Tibial artery (tissue), 4 donors: ENCODE results near the gene RPTOR.

Experiments used
- DNase-seq, 2 donors: peaks; one replicate each; pipeline ENCODE4 v3.0.0-alpha.2; 2019
- H3K27ac ChIP-seq, 2 donors: fragments of 200-600 bp; sonication (generic) in 1 of 2; 1 replicate in 1 of 2; 2 replicates in 1 of 2; pipeline ENCODE4 v1.5.1; 2018 to 2019; ENCODE audit warnings: mild to moderate bottlenecking in 1 of 2
- H3K27me3 ChIP-seq, 2 donors: fragments of 200-600 bp; sonication (generic) in 1 of 2; one replicate each; pipeline versions ENCODE4 v1.5.1 to v1.6.0; 2016 to 2019
- H3K36me3 ChIP-seq, 3 donors: fragments of 200-600 bp; sonication (generic) in 2 of 3; one replicate each; pipeline ENCODE4 v1.5.1; 2016 to 2019; ENCODE audit warnings: mild to moderate bottlenecking in 2 of 3
- H3K4me1 ChIP-seq, 4 donors: fragments of 200-600 bp; sonication (generic) in 2 of 4; 1 replicate in 3 of 4; 2 replicates in 1 of 4; pipeline ENCODE4 v1.5.1; 2016 to 2019
- H3K4me3 ChIP-seq, 2 donors: fragments of 200-600 bp; sonication (generic) in 1 of 2; 1 replicate in 1 of 2; 2 replicates in 1 of 2; pipeline ENCODE4 v1.5.1; 2018 to 2019; ENCODE audit warnings: mild to moderate bottlenecking in 2 of 2
- H3K9me3 ChIP-seq, 3 donors: fragments of 200-600 bp; sonication (generic) in 1 of 3; one replicate each; pipeline ENCODE4 v1.5.1; 2016 to 2019
- intact Hi-C: fragments of 100-400 bp; cut with DNase I; formaldehyde crosslinking; loops from one replicate; pipeline ENCODE4 v1.15.0; 2023; ENCODE audit warnings: low total_unique reads
- TF ChIP-seq, protein P1 (sequence below), 2 experiments: fragments of 200-600 bp in 1 of 2; fragments of 450-650 bp in 1 of 2; IDR thresholded peaks; one replicate each; pipeline ENCODE4 v1.5.1; 2017 to 2019; ENCODE audit warnings: antibody characterized with exemption in 2 of 2, mild to moderate bottlenecking in 1 of 2, moderate library complexity in 1 of 2

Gene RPTOR

DNA sequence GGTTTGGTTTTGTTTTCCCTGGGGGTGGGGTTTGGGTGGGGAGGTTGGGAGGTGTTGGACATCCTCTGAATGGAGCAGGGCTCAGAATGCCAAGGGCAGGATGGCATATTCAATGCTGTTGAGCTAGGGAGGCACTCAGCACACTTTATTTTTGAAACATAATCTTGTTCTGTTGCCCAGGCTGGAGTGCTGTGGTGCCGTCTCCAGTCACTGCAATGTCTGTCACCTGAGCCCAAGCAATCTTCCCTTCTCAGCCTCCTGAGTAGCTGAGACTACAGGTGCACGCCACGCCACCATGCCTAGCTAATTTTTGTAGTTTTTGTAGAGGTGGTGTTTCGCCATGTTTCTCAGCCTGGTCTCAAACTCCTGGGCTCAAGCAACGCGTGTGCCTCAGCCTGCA is 186.1 kb downstream of the RPTOR start:
- TF ChIP-seq, protein P1, sequence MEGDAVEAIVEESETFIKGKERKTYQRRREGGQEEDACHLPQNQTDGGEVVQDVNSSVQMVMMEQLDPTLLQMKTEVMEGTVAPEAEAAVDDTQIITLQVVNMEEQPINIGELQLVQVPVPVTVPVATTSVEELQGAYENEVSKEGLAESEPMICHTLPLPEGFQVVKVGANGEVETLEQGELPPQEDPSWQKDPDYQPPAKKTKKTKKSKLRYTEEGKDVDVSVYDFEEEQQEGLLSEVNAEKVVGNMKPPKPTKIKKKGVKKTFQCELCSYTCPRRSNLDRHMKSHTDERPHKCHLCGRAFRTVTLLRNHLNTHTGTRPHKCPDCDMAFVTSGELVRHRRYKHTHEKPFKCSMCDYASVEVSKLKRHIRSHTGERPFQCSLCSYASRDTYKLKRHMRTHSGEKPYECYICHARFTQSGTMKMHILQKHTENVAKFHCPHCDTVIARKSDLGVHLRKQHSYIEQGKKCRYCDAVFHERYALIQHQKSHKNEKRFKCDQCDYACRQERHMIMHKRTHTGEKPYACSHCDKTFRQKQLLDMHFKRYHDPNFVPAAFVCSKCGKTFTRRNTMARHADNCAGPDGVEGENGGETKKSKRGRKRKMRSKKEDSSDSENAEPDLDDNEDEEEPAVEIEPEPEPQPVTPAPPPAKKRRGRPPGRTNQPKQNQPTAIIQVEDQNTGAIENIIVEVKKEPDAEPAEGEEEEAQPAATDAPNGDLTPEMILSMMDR (IDR thresholded peaks at IDR 0.05), result no peak
- Histone ChIP-seq H3K4me3 (no peak overlapping the region), H3K36me3 (peaks cover 0 to 20% (median 0%) of the 10 kb centered on the region in 3 donors), H3K9me3 (no peaks in the 10 kb centered on the region), H3K27me3 (no peaks in the 10 kb centered on the region), H3K27ac (no peak overlapping the region), H3K4me1 (no peaks in the 10 kb centered on the region)
- DNase-seq, result no peak
- intact Hi-C loops, result no loop called here

DNA sequence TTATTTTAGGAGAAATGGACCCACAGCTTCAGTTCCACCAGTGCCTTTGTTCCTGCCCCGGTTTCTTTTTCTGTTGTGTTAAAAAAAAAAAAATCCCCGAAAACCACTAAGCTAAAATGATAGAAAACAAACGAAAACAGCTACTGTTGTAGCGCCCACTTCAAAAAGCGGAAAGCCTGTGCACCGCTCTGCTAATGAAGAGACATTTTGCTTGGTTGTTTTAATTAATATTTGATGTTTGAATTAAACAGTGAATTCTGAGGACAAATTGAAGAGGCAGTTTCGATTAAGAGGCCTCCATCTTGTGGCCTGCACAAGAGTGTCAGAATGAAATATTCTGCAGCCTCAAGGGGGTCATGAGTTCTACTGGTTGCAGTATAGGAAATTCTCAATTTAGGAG is 186.7 kb downstream of the RPTOR start:
- Histone ChIP-seq H3K36me3 (peaks cover 0 to 20% (median 0%) of the 10 kb centered on the region in 3 donors), H3K4me3 (no peak overlapping the region), H3K4me1 (no peaks in the 10 kb centered on the region), H3K27me3 (no peaks in the 10 kb centered on the region), H3K9me3 (no peaks in the 10 kb centered on the region), H3K27ac (no peak overlapping the region)
- TF ChIP-seq, protein P1 (IDR thresholded peaks at IDR 0.05), result no peak
- intact Hi-C loops, result no loop called here
- no peak for DNase-seq

DNA sequence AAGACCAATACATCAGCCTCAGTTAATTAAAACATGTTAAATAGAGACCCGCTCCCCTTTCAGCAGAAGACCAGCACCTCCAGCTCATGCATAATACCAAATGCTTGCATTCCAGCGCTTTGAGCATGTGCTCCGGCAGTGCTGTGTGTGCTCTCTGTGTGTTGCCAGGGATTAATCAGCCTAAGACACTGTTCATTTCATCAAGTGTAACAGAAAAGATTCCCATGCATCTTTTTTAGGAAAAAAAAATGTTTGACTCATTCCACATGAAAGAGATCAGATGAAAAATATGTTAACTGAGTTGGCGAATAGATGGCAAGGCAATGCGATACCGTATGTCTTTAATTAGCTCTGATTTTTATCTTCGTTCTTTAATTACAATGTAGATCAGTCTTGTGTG is 187.6 kb downstream of the RPTOR start:
- DNase-seq, result no peak
- intact Hi-C loops, result no loop called here
- no peaks in the 10 kb centered on the region for H3K9me3 ChIP-seq
- TF ChIP-seq, protein P1 (IDR thresholded peaks at IDR 0.05), result no peak
- H3K27me3 ChIP-seq, result no peaks in the 10 kb centered on the region
- no peak overlapping the region for H3K4me3 ChIP-seq
- no peaks in the 10 kb centered on the region for H3K4me1 ChIP-seq
- H3K36me3 ChIP-seq, result peaks cover 0 to 24% (median 0%) of the 10 kb centered on the region in 3 donors
- no peak overlapping the region for H3K27ac ChIP-seq

DNA sequence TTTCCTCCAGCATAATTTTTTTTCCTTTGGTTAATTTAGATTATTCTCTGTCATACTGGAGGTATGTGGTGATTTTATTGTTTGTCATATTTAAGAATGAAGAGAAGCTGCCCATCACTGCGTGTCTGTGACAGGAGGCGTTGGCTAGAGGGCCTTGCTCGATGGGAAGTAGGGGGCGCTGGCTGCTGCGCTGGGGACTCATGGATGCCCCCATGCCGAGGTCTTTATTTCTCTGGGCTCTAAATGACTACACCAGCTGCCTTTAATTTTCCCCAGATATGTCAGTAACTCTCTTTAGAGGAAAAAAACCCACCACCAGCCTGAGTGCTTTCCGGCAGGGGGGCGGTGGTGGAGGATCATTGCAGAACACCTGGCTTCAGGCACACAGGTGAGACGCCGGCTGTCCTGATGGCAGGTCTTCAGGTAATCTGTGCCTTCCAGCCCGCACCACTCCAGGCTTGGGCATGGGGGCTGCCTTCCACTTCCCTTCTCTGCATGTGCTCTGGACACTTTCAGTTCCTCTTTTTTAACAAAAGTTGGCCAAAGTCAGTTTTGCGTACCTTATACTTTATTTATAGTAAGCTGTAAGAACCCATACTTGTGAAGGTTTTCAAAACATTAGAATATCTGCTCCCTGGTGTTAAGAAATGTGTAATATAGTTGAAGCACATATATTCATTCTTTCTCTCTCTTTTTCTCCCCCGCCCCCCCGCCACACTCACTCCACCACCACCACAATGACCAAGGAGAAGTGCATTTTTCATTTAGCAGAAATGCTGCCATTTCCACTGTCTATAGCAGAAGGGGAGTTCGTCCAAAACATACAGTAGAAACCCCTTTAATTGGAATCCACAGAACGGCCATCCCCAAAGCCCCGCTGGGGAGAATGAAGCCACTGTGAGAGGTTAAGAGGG is 192.7 kb downstream of the RPTOR start:
- Histone ChIP-seq H3K9me3 (no peaks in the 10 kb centered on the region), H3K36me3 (peaks cover 0 to 21% (median 0%) of the 10 kb centered on the region in 3 donors), H3K4me1 (no peaks in the 10 kb centered on the region), H3K4me3 (no peak overlapping the region), H3K27me3 (no peaks in the 10 kb centered on the region), H3K27ac (no peak overlapping the region)
- no peak for DNase-seq
- intact Hi-C loops, result no loop called here
- TF ChIP-seq, protein P1 (IDR thresholded peaks at IDR 0.05), result no peak

DNA sequence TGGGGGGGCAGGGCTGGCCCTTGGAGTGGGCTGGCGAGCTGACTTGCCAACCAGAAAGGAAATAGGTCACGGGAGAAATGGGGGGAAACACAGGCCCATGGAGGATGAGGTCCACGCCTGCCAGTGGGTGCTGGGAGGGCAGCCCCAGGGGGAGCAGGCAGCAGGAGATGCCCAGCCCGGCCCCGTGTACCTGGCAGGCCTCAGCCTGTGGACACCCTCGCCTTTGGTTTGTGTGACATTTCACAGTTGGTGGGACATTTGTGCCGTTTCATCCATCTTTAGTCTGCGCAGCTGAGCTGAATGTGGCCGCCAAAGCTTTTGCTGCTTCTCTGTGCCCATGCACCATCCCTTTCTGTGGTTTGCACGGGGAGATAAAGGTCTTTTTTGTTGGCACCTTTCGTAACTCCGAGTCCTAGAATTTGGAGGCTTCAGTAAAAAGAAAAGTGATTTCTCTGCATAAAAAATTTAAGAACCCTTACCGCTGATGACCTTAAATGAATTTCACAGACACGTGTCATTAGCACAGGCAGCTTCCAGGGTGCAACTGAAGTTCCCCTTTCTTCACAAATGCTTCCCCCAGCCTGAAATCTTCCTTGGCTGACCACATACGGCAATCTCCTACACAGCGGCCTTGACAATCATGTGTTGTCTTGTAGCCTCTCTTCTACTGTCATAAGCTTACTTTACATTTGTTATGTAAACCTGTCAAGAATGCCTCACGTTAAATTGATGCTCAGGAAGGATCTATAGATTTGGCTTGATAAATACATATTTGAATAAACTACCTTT is 193.6 kb downstream of the RPTOR start:
- no peaks in the 10 kb centered on the region for H3K27me3 ChIP-seq
- H3K27ac ChIP-seq, result no peak overlapping the region
- TF ChIP-seq, protein P1 (IDR thresholded peaks at IDR 0.05), result no peak
- intact Hi-C loops, result no loop called here
- DNase-seq, result no peak
- no peaks in the 10 kb centered on the region for H3K9me3 ChIP-seq
- peaks cover 0 to 21% (median 0%) of the 10 kb centered on the region in 3 donors for H3K36me3 ChIP-seq
- no peaks in the 10 kb centered on the region for H3K4me1 ChIP-seq
- no peak overlapping the region for H3K4me3 ChIP-seq
